Muscle of leg (tissue), 11 donors: Measurements from ENCODE around the gene CYP2A6. TPM values are rescaled to one million over a fixed set of nuclear protein-coding genes. Genes with fewer than 3 reads are reported as not detected.
"Not testable (repeated sequence)": the region's sequence is repeated elsewhere in the genome, so short reads cannot be mapped to it uniquely, and the experiment has no call there.

Experiments
- DNase-seq: peaks from one replicate; pipeline ENCODE4 v3.0.0; 2013
- H3K27ac ChIP-seq: one replicate; pipeline ENCODE4 v1.5.1; 2013; ENCODE audit warnings: mild to moderate bottlenecking, low read length, control low read depth
- H3K27me3 ChIP-seq: one replicate; pipeline ENCODE4 v1.6.1; 2013; ENCODE audit warnings: low read length; ENCODE audit not compliant: control insufficient read depth, insufficient read depth
- H3K36me3 ChIP-seq: one replicate; pipeline ENCODE4 v1.6.1; 2013; ENCODE audit warnings: low read length; ENCODE audit not compliant: control insufficient read depth, insufficient read depth
- H3K4me1 ChIP-seq: one replicate; pipeline ENCODE4 v1.6.1; 2013; ENCODE audit warnings: low read length; ENCODE audit not compliant: control insufficient read depth, insufficient read depth
- H3K4me3 ChIP-seq: one replicate; pipeline ENCODE4 v1.5.1; 2013; ENCODE audit warnings: low read length, control low read depth
- H3K9me3 ChIP-seq: replicated peaks from 2 replicates; pipeline ENCODE4 v1.6.1; 2013; ENCODE audit warnings: low read depth, low read length; ENCODE audit not compliant: control insufficient read depth
- WGBS: methylation state at CpG from one replicate; pipeline ENCODE4 v1.1.5; 2013; ENCODE audit warnings: missing lambda C conversion rate; ENCODE audit not compliant: insufficient coverage; 5-methylcytosine and 5-hydroxymethylcytosine counted together
- polyA plus RNA-seq, 8 donors: library from polyadenylated mRNA; unstranded; fragments of 120-200 nt; gene quantifications; one replicate each; pipeline versions ENCODE4 v1.2.1 to v1.2.3, GENCODE V29; 2013; ENCODE audit warnings: inconsistent platforms in 1 of 8, low replicate concordance in 1 of 8; ENCODE audit not compliant: insufficient read length in 8 of 8, insufficient read depth in 1 of 8
- total RNA-seq: library from RNA; stranded (reverse); fragments of 120-200 nt; gene quantifications from one replicate; pipeline ENCODE4 v1.2.4, GENCODE V29; 2013

CYP2A6 gene
- total and polyA plus RNA-seq, 9 donors: 0.12 TPM; not detected in 8

GRCh38 chr19:40852467-40853152 lies 2.4 kb upstream of the CYP2A6 start:
- H3K9me3 ChIP-seq, H3K36me3 ChIP-seq, H3K4me1 ChIP-seq, H3K27ac ChIP-seq, H3K4me3 ChIP-seq, DNase-seq: not testable (repeated sequence)
- peaks cover 13% of the 10 kb centered on the region for H3K27me3 ChIP-seq
- 80% methylated on average over 1 of the region's 3 CpGs for whole genome bisulfite sequencing

- H3K4me1 ChIP-seq, H3K36me3 ChIP-seq, H3K27ac ChIP-seq, H3K9me3 ChIP-seq, DNase-seq, H3K4me3 ChIP-seq: not testable (repeated sequence)
- peaks cover 18% of the 10 kb centered on the region for H3K27me3 ChIP-seq
- WGBS: 73% methylated on average over 3 of the region's 8 CpGs
Observed at GRCh38 chr19:40846722-40847121, 3.5 kb downstream of the CYP2A6 start.

GRCh38 chr19:40843653-40844052 lies 6.6 kb downstream of the CYP2A6 start:
- not testable (repeated sequence) for DNase-seq, H3K27ac ChIP-seq, H3K4me1 ChIP-seq, H3K9me3 ChIP-seq, H3K4me3 ChIP-seq, H3K36me3 ChIP-seq
- WGBS: 20% methylated on average over 2 of the region's 19 CpGs
- peaks cover 15% of the 10 kb centered on the region for H3K27me3 ChIP-seq

GRCh38 chr19:40842997-40843652 lies 7.1 kb downstream of the CYP2A6 start:
- H3K9me3 ChIP-seq, H3K27ac ChIP-seq, H3K36me3 ChIP-seq, DNase-seq, H3K4me3 ChIP-seq, H3K4me1 ChIP-seq, H3K27me3 ChIP-seq: not testable (repeated sequence)
- WGBS: 26% methylated on average over 4 of the region's 12 CpGs

GRCh38 chr19:40842012-40842411 lies 8.2 kb downstream of the CYP2A6 start:
- not testable (repeated sequence) for H3K9me3 ChIP-seq, H3K4me1 ChIP-seq, H3K27me3 ChIP-seq, H3K4me3 ChIP-seq, DNase-seq, H3K27ac ChIP-seq, H3K36me3 ChIP-seq
- no CpG with 5 or more reads among the region's 3 CpGs for WGBS

- H3K27me3 ChIP-seq, H3K36me3 ChIP-seq, H3K4me1 ChIP-seq, H3K4me3 ChIP-seq, H3K27ac ChIP-seq, H3K9me3 ChIP-seq, DNase-seq: not testable (repeated sequence)
- 71% methylated on average over 1 of the region's 1 CpG for WGBS
Observed at GRCh38 chr19:40838477-40838876, 11.8 kb downstream of the CYP2A6 start.

GRCh38 chr19:40836754-40837429 lies 13.4 kb downstream of the CYP2A6 start:
- Histone ChIP-seq H3K9me3 (no peaks in the 10 kb centered on the region), H3K27me3 (no peaks in the 10 kb centered on the region), H3K4me1 (no peaks in the 10 kb centered on the region), H3K4me3 (no peak overlapping the region), H3K36me3 (no peaks in the 10 kb centered on the region), H3K27ac (no peak overlapping the region)
- WGBS: 80% methylated on average over 2 of the region's 6 CpGs
- DNase-seq: no peak

GRCh38 chr19:40833728-40834533 lies 16.3 kb downstream of the CYP2A6 start:
- H3K36me3 ChIP-seq, H3K4me1 ChIP-seq, DNase-seq, H3K9me3 ChIP-seq, H3K27ac ChIP-seq, H3K4me3 ChIP-seq, H3K27me3 ChIP-seq: not testable (repeated sequence)
- no CpG with 5 or more reads among the region's 7 CpGs for WGBS

GRCh38 chr19:40832431-40832790 lies 17.8 kb downstream of the CYP2A6 start:
- not testable (repeated sequence) for H3K27me3 ChIP-seq, H3K27ac ChIP-seq, H3K36me3 ChIP-seq, H3K4me3 ChIP-seq, DNase-seq, H3K9me3 ChIP-seq, H3K4me1 ChIP-seq
- no CpG with 5 or more reads among the region's 4 CpGs for WGBS
